ENCODE results near the gene XRCC1.

GRCh38 chr19:43554317-43554895 lies 20.9 kb downstream of the XRCC1 start:
- no peak for TF ChIP-seq CTCF (IDR thresholded peaks at IDR 0.05)
- no peak for TF ChIP-seq POLR2AphosphoS5 (IDR thresholded peaks at IDR 0.05; ENCODE audit: low read depth, low read length)
- TF ChIP-seq TCF7L2 (IDR thresholded peaks at IDR 0.05; ENCODE audit: low read depth, low read length): no peak
- TF ChIP-seq REST (IDR thresholded peaks at IDR 0.05; ENCODE audit: insufficient read depth in 1 of 2, low read depth in 2 of 2, low read length in 1 of 2): no peak
